OCI-LY1 (cell line): ENCODE results near the gene LACC1.

Experiments
- H2AFZ ChIP-seq: fragments of 200-600 bp; sonication (generic), shearing (Covaris generic); 2 replicates; pipeline ENCODE4 v1.6.0; 2014; ENCODE audit warnings: antibody characterized with exemption, mild to moderate bottlenecking, low read length
- H3F3A ChIP-seq: fragments of 200-600 bp; sonication (generic), shearing (Covaris generic); 2 replicates; pipeline ENCODE4 v1.6.0; 2014; ENCODE audit warnings: mild to moderate bottlenecking, antibody characterized with exemption, low read length, moderate library complexity; ENCODE audit not compliant: insufficient read depth
- H3K27ac ChIP-seq: fragments of 200-600 bp; sonication (generic); 2 replicates; pipeline ENCODE4 v1.5.1; 2014; ENCODE audit warnings: low read length, mixed run types, mild to moderate bottlenecking, low read depth; ENCODE audit not compliant: poor library complexity, severe bottlenecking
- H3K27me3 ChIP-seq: fragments of 200-600 bp; sonication (generic); 2 replicates; pipeline ENCODE4 v1.6.0; 2014; ENCODE audit warnings: antibody characterized with exemption, mild to moderate bottlenecking, low read length, moderate library complexity; ENCODE audit not compliant: insufficient read depth
- H3K36me3 ChIP-seq: fragments of 200-600 bp; sonication (generic); 2 replicates; pipeline ENCODE4 v1.6.1; 2014; ENCODE audit warnings: mild to moderate bottlenecking, antibody characterized with exemption, low read length, moderate library complexity, mixed read lengths; ENCODE audit not compliant: insufficient read depth
- H3K4me1 ChIP-seq: fragments of 200-600 bp; sonication (generic); 2 replicates; pipeline ENCODE4 v1.5.1; 2014; ENCODE audit warnings: mild to moderate bottlenecking, low read length, moderate library complexity; ENCODE audit not compliant: insufficient read depth, severe bottlenecking
- H3K4me2 ChIP-seq: fragments of 200-600 bp; sonication (generic), shearing (Covaris generic); 2 replicates; pipeline ENCODE4 v1.6.1; 2014; ENCODE audit warnings: low read length
- H3K4me3 ChIP-seq: fragments of 200-600 bp; sonication (generic); 2 replicates; pipeline ENCODE4 v1.5.1; 2014; ENCODE audit warnings: low read length, low read depth, mild to moderate bottlenecking, mixed read lengths; ENCODE audit not compliant: poor library complexity, severe bottlenecking
- H3K79me2 ChIP-seq: fragments of 200-600 bp; shearing (Covaris generic); 2 replicates; pipeline ENCODE4 v1.6.1; 2016; ENCODE audit warnings: mixed run types, low read length, mixed read lengths; ENCODE audit not compliant: insufficient read depth
- H3K9ac ChIP-seq: fragments of 200-600 bp; sonication (generic), shearing (Covaris generic); 2 replicates; pipeline ENCODE4 v1.6.1; 2014; ENCODE audit warnings: mild to moderate bottlenecking, low read length, mixed read lengths
- H3K9me2 ChIP-seq: fragments of 200-600 bp; sonication (generic), shearing (Covaris generic); 2 replicates; pipeline ENCODE4 v1.6.1; 2014; ENCODE audit warnings: low read depth, mild to moderate bottlenecking, low read length, mixed read lengths
- H3K9me3 ChIP-seq: fragments of 200-600 bp; shearing (Covaris generic); 2 replicates; pipeline ENCODE4 v1.6.1; 2014; ENCODE audit warnings: low read length, mixed read lengths
- H4K20me1 ChIP-seq: fragments of 200-600 bp; sonication (generic), shearing (Covaris generic); 2 replicates; pipeline ENCODE4 v1.6.0; 2016; ENCODE audit warnings: mild to moderate bottlenecking, low read length; ENCODE audit not compliant: insufficient read depth
- CTCF ChIP-seq: fragments of 200-600 bp; sonication (generic), shearing (Covaris generic); IDR thresholded peaks from 2 replicates; pipeline ENCODE4 v1.5.1; 2017; ENCODE audit warnings: mild to moderate bottlenecking, antibody characterized with exemption, low read length, moderate library complexity, mixed read lengths
- EZH2 ChIP-seq: fragments of 200-600 bp; sonication (generic), shearing (Covaris generic); IDR thresholded peaks from 2 replicates; pipeline ENCODE4 v1.8.0; 2017; ENCODE audit warnings: borderline replicate concordance, mixed run types, mild to moderate bottlenecking, antibody characterized with exemption, low read length, moderate library complexity, mixed read lengths

The LACC1 gene

GRCh38 chr13:43920965-43921674, 41.4 kb downstream of the LACC1 start:
- no peaks in the 10 kb centered on the region for H3K4me1 ChIP-seq
- H3K4me2 ChIP-seq, result no peak overlapping the region
- H2AFZ ChIP-seq, result no peak overlapping the region
- H3K27ac ChIP-seq, result no peak overlapping the region
- no peaks in the 10 kb centered on the region for H3K36me3 ChIP-seq
- no peaks in the 10 kb centered on the region for H3K79me2 ChIP-seq
- H3K27me3 ChIP-seq, result no peaks in the 10 kb centered on the region
- no peak overlapping the region for H3K4me3 ChIP-seq
- H3K9ac ChIP-seq, result no peak overlapping the region
- no peaks in the 10 kb centered on the region for H3K9me3 ChIP-seq
- no peak for TF ChIP-seq EZH2
- TF ChIP-seq CTCF, result no peak
- no peaks in the 10 kb centered on the region for H4K20me1 ChIP-seq
- no peaks in the 10 kb centered on the region for H3K9me2 ChIP-seq
- H3F3A ChIP-seq, result no peaks in the 10 kb centered on the region

- Histone ChIP-seq H3K79me2 (no peaks in the 10 kb centered on the region), H3F3A (no peaks in the 10 kb centered on the region), H3K4me2 (no peak overlapping the region), H4K20me1 (no peaks in the 10 kb centered on the region), H3K9me2 (no peaks in the 10 kb centered on the region), H3K27me3 (no peaks in the 10 kb centered on the region), H3K36me3 (no peaks in the 10 kb centered on the region), H3K4me1 (no peaks in the 10 kb centered on the region), H2AFZ (no peak overlapping the region), H3K9ac (no peak overlapping the region), H3K9me3 (no peaks in the 10 kb centered on the region), H3K27ac (no peak overlapping the region), H3K4me3 (no peak overlapping the region)
- TF ChIP-seq CTCF (no peak), EZH2 (no peak)
These were observed 45.0 kb downstream of the LACC1 start for GRCh38 chr13:43924549-43925245.

GRCh38 chr13:43929947-43930346, 50.2 kb downstream of the LACC1 start:
- no peaks in the 10 kb centered on the region for H3K36me3 ChIP-seq
- H3K9me3 ChIP-seq, result peaks cover 2% of the 10 kb centered on the region; the same call in 1 of the 2 replicates
- no peaks in the 10 kb centered on the region for H3K79me2 ChIP-seq
- H3K27me3 ChIP-seq, result no peaks in the 10 kb centered on the region
- no peaks in the 10 kb centered on the region for H3K9me2 ChIP-seq
- H3F3A ChIP-seq, result no peaks in the 10 kb centered on the region
- no peak overlapping the region for H3K9ac ChIP-seq
- no peak overlapping the region for H2AFZ ChIP-seq
- H3K4me3 ChIP-seq, result no peak overlapping the region
- no peak for TF ChIP-seq EZH2
- TF ChIP-seq CTCF, result no peak
- H3K4me1 ChIP-seq, result no peaks in the 10 kb centered on the region
- no peaks in the 10 kb centered on the region for H4K20me1 ChIP-seq
- H3K27ac ChIP-seq, result no peak overlapping the region
- no peak overlapping the region for H3K4me2 ChIP-seq
